ENCODE measurements around the gene DDA1. TPM values are rescaled to one million over a fixed set of nuclear protein-coding genes. Genes with fewer than 3 reads are reported as not detected.

The DDA1 gene
- total and polyA plus RNA-seq, 2 of the 13 experiments (the other 11 are each of a cell fraction or from before 2014, with no cell fraction given) = 24.5 to 26.0 TPM

- TF ChIP-seq, protein P1, sequence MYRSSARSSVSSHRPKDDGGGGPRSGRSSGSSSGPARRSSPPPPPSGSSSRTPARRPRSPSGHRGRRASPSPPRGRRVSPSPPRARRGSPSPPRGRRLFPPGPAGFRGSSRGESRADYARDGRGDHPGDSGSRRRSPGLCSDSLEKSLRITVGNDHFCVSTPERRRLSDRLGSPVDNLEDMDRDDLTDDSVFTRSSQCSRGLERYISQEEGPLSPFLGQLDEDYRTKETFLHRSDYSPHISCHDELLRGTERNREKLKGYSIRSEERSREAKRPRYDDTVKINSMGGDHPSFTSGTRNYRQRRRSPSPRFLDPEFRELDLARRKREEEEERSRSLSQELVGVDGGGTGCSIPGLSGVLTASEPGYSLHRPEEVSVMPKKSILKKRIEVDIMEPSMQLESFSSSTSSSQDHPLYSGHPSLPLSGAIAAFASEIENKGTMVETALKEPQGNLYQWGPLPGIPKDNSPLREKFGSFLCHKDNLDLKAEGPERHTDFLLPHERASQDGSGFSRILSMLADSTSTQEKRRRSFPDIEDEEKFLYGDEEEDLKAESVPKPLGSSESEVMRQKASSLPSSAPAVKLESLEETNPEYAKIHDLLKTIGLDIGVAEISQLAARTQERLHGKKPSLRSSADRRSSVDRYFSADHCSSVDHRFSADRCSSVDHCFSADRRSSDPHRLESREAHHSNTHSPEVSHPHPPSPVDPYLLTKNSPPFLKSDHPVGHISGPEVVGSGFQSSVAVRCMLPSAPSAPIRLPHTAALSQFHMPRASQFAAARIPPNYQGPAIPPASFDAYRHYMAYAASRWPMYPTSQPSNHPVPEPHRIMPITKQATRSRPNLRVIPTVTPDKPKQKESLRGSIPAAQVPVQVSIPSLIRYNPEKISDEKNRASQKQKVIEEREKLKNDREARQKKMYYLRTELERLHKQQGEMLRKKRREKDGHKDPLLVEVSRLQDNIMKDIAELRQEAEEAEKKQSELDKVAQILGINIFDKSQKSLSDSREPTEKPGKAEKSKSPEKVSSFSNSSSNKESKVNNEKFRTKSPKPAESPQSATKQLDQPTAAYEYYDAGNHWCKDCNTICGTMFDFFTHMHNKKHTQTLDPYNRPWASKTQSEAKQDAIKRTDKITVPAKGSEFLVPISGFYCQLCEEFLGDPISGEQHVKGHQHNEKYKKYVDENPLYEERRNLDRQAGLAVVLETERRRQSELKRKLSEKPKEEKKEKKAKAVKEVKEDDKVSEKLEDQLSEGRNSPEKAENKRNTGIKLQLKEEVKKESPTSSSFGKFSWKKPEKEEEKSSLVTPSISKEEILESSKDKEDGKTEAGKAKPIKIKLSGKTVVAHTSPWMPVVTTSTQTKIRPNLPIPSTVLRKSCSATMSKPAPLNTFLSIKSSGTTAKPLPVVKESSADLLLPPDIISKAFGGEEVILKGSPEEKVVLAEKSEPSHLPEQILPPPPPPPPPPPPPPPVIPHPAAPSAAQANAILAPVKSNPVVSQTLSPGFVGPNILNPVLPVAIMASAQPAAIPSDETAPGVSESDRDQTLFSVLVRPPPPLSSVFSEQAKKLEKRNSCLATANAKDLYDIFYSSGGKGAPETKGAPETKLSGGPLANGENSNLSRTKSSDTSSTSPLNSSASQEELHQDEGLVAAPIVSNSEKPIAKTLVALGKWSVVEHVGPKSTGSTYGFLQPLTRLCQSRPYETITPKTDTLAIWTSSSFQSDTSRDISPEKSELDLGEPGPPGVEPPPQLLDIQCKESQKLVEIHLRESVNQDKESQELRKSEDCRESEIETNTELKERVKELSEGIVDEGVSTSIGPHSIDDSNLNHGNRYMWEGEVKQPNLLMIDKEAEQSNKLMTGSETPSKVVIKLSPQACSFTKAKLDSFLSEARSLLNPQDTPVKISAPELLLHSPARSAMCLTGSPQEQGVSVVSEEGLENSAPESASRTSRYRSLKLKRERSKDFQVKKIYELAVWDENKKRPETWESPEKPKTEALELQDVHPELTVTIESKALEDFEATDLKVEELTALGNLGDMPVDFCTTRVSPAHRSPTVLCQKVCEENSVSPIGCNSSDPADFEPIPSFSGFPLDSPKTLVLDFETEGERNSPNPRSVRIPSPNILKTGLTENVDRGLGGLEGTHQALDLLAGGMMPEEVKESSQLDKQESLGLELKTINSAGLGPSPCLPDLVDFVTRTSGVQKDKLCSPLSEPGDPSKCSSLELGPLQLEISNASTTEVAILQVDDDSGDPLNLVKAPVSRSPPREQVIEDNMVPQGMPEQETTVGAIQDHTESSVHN (CRISPR knock-in tag; IDR thresholded peaks at IDR 0.05) = no peak
- TF ChIP-seq CAMTA2 (CRISPR knock-in tag; IDR thresholded peaks at IDR 0.05; ENCODE audit: borderline replicate concordance) (no peak), ZNF740 (CRISPR knock-in tag; IDR thresholded peaks at IDR 0.05) (no peak), SMAD3 (CRISPR knock-in tag; IDR thresholded peaks at IDR 0.05) (no peak), E2F5 (CRISPR knock-in tag; conservative IDR thresholded peaks at IDR 0.05) (no peak), ZNF510 (CRISPR knock-in tag; IDR thresholded peaks at IDR 0.05; ENCODE audit: low read depth) (no peak), ZNF768 (CRISPR knock-in tag; IDR thresholded peaks at IDR 0.05) (peak; percentile 11; the same call in 1 of the 2 replicates), IRX3 (CRISPR knock-in tag; IDR thresholded peaks at IDR 0.05; ENCODE audit: borderline replicate concordance, low read depth) (no peak), SNAPC2 (CRISPR knock-in tag; IDR thresholded peaks at IDR 0.05) (no peak), ZMYM3 (CRISPR knock-in tag; IDR thresholded peaks at IDR 0.05) (peak; percentile 94), ZBTB14 (CRISPR knock-in tag; IDR thresholded peaks at IDR 0.05) (no peak), ZNF460 (CRISPR knock-in tag; IDR thresholded peaks at IDR 0.05; ENCODE audit: borderline replicate concordance) (no peak), ZNF605 (CRISPR knock-in tag; IDR thresholded peaks at IDR 0.05) (no peak), SCMH1 (CRISPR knock-in tag; IDR thresholded peaks at IDR 0.05; ENCODE audit: borderline replicate concordance) (no peak), BORCS8-MEF2B (CRISPR knock-in tag; IDR thresholded peaks at IDR 0.05) (no peak), TP53 (CRISPR knock-in tag; conservative IDR thresholded peaks at IDR 0.05) (no peak), CENPBD1 (CRISPR knock-in tag; IDR thresholded peaks at IDR 0.05; ENCODE audit: borderline replicate concordance, low read depth) (no peak), ZNF563 (CRISPR knock-in tag; IDR thresholded peaks at IDR 0.05) (0 out of 2 replicates have a peak, but pooled peaks have one; percentile 8)
Observed at GRCh38 chr19:17333611-17334413, 24.4 kb downstream of the DDA1 start (continued).
